SK-N-DZ (cell line): Measurements from ENCODE around the gene XYLT1.
"Not testable (repeated sequence)": the region's sequence is repeated elsewhere in the genome, so short reads cannot be mapped to it uniquely, and the experiment has no call there.

Experiments used
- DNase-seq: peaks from one replicate; pipeline ENCODE4 v3.0.0-alpha.2; 2015; ENCODE audit warnings: low spot score

Gene XYLT1

GRCh38 chr16:17335826-17336529, 134.8 kb downstream of the XYLT1 start:
- no peak for DNase-seq

GRCh38 chr16:17335406-17335805, 135.4 kb downstream of the XYLT1 start:
- DNase-seq: not testable (repeated sequence)

- DNase-seq: no peak
Measured at GRCh38 chr16:17334096-17334495, 136.7 kb downstream of the XYLT1 start.

GRCh38 chr16:17333229-17333628, 137.5 kb downstream of the XYLT1 start:
- no peak for DNase-seq

GRCh38 chr16:17331991-17332390, 138.8 kb downstream of the XYLT1 start:
- no peak for DNase-seq

GRCh38 chr16:17331071-17331607, 139.6 kb downstream of the XYLT1 start:
- DNase-seq: no peak

- no peak for DNase-seq
Measured at GRCh38 chr16:17330044-17330443, 140.7 kb downstream of the XYLT1 start.

- no peak for DNase-seq
Measured at GRCh38 chr16:17329391-17329790, 141.4 kb downstream of the XYLT1 start.

GRCh38 chr16:17328932-17329331, 141.8 kb downstream of the XYLT1 start:
- DNase-seq: no peak

- no peak for DNase-seq
Measured at GRCh38 chr16:17327664-17328335, 143.0 kb downstream of the XYLT1 start.

GRCh38 chr16:17325476-17326143, 145.2 kb downstream of the XYLT1 start:
- no peak for DNase-seq

GRCh38 chr16:17324451-17324850, 146.3 kb downstream of the XYLT1 start:
- DNase-seq: no peak

- no peak for DNase-seq
Measured at GRCh38 chr16:17323171-17323570, 147.6 kb downstream of the XYLT1 start.

GRCh38 chr16:17321824-17322223, 148.9 kb downstream of the XYLT1 start:
- DNase-seq: no peak

- DNase-seq: no peak
Measured at GRCh38 chr16:17320009-17320408, 150.8 kb downstream of the XYLT1 start.

GRCh38 chr16:17318238-17318637, 152.5 kb downstream of the XYLT1 start:
- DNase-seq: no peak

GRCh38 chr16:17316005-17316404, 154.8 kb downstream of the XYLT1 start:
- DNase-seq: no peak

- no peak for DNase-seq
Measured at GRCh38 chr16:17313793-17314547, 156.8 kb downstream of the XYLT1 start.

- no peak for DNase-seq
Measured at GRCh38 chr16:17313085-17313611, 157.6 kb downstream of the XYLT1 start.

- no peak for DNase-seq
Measured at GRCh38 chr16:17312094-17312710, 158.6 kb downstream of the XYLT1 start.
